HFF-Myc (cell line): ENCODE results near the gene HSP90AA1.
A peak's percentile ranks its signal among the peaks of the same experiment; 100 is the strongest.
"Not testable (repeated sequence)": the region's sequence is repeated elsewhere in the genome, so short reads cannot be mapped to it uniquely, and the experiment has no call there.

Experiments used
- DNase-seq: peaks from one replicate; pipeline ENCODE4 v3.0.0-alpha.2; 2011; ENCODE audit warnings: low read depth; ENCODE audit errors: extremely low read depth
- H3K4me3 ChIP-seq: replicated peaks from 2 replicates; pipeline ENCODE4 v1.5.1; 2011; ENCODE audit warnings: low read depth, mild to moderate bottlenecking, control low read depth, low read length
- TF ChIP-seq, protein P1 (sequence below): IDR thresholded peaks from 2 replicates; pipeline ENCODE4 v1.5.1; 2012; ENCODE audit warnings: mild to moderate bottlenecking, low read depth, low read length, control low read depth; ENCODE audit errors: missing control alignments

The HSP90AA1 gene

GRCh38 chr14:102086972-102087761, at the start of gene HSP90AA1:
HSP90AA1 (minus strand) TSS chr14:102087044; CDS start chr14:102086378, 666 bp downstream.
- H3K4me3 ChIP-seq: peak within 1 kb of the TSS; percentile 80
- DNase-seq: peak; percentile 50
- TF ChIP-seq, protein P1, sequence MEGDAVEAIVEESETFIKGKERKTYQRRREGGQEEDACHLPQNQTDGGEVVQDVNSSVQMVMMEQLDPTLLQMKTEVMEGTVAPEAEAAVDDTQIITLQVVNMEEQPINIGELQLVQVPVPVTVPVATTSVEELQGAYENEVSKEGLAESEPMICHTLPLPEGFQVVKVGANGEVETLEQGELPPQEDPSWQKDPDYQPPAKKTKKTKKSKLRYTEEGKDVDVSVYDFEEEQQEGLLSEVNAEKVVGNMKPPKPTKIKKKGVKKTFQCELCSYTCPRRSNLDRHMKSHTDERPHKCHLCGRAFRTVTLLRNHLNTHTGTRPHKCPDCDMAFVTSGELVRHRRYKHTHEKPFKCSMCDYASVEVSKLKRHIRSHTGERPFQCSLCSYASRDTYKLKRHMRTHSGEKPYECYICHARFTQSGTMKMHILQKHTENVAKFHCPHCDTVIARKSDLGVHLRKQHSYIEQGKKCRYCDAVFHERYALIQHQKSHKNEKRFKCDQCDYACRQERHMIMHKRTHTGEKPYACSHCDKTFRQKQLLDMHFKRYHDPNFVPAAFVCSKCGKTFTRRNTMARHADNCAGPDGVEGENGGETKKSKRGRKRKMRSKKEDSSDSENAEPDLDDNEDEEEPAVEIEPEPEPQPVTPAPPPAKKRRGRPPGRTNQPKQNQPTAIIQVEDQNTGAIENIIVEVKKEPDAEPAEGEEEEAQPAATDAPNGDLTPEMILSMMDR: no peak

DNA sequence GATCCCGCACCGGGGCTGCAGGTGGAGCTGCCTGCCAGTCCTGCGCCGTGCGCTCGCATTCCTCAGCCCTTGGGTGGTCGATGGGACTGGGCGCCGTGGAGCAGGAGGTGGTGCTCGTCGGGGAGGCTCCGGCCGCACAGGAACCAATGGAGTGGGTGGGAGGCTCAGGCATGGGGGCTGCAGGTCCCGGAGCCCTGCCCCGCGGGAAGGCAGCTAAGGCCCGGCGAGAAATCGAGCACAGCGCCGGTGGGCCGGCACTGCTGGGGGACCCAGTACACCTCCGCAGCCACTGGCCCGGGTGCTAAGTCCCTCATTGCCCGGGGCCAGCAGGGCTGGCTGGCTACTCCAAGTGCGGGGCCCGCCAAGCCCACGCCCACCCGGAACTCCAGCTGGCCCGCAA, 48.6 kb upstream of the HSP90AA1 start:
- DNase-seq, H3K4me3 ChIP-seq: not testable (repeated sequence)

GRCh38 chr14:102134719-102135118, 47.9 kb upstream of the HSP90AA1 start:
- H3K4me3 ChIP-seq, DNase-seq: not testable (repeated sequence)

DNA sequence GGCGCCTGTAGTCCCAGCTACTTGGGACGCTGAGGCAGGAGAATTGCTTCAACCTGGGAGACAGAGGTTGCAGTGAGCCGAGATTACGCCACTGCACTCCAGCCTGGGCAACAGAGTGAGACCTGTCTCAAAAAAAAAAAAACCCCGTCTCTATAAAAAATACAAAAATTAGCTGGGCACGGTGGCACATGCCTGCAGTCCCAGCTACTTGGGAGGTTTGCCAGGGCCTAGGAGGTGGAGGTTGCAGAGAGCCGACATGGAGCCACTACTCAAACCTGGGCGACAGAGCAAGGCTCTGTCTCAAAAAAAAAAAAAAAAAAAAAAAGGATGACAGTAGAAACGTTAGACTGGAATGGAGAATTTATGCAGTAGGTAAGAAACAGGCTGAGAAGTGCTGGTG, 47.2 kb upstream of the HSP90AA1 start:
- H3K4me3 ChIP-seq, DNase-seq: not testable (repeated sequence)

GRCh38 chr14:102131741-102132140, 44.9 kb upstream of the HSP90AA1 start:
- TF ChIP-seq, protein P1: no peak

DNA sequence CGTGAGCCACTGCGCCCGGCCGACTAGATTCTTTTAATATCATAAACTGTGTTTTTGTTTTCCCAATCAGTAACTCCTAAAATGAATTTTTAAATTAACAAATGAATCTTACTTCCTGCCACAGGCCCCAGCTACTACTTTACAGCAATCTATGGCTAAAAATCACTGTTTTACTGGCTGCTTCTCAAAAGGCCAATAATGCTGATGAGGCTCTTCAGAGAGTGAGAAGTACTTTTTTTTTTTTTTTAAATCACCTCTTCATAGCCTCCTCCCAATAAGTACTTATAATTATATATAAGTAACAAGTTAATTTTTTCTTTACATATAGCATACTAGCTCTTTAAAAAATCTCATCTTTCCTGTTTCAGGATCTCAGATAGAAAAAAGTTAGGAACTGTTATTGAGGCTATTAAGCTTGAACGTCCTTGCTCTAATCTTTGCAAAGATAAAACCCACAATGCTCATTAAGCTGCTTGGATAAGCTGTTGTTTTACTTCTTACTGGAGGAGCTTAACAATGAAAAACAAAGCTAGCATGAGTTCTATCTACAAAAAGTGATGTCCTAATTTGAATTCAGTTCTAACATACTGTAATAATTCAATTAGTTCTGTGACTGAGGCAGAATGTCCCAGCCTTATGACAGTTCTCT, 40.1 kb upstream of the HSP90AA1 start:
- TF ChIP-seq, protein P1: no peak
- DNase-seq: no peak
- no peak overlapping the region for H3K4me3 ChIP-seq

More at GRCh38 chr14:102131741-102132140, 44.9 kb upstream of the HSP90AA1 start:
- no peak overlapping the region for H3K4me3 ChIP-seq
- no peak for DNase-seq

DNA sequence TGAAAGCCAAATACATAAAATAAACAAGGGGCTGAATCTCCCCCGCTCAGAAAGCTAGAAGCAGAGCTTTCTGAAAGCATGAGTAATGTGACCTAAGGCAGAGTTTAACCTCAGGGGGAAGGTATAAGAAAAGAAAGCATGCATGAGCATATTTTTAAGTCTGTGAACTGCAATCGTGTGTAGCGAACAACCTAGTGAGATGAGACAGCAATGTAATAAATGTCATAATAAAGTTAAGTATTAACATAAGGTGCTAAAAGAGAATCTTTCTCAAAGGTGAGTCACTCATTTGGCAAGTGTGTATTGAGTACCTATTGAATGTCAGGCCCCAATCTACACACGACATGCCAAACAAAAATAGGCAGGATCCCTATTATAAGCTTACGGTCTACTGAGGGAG, 38.7 kb upstream of the HSP90AA1 start:
- TF ChIP-seq, protein P1: no peak
- no peak for DNase-seq
- no peak overlapping the region for H3K4me3 ChIP-seq

DNA sequence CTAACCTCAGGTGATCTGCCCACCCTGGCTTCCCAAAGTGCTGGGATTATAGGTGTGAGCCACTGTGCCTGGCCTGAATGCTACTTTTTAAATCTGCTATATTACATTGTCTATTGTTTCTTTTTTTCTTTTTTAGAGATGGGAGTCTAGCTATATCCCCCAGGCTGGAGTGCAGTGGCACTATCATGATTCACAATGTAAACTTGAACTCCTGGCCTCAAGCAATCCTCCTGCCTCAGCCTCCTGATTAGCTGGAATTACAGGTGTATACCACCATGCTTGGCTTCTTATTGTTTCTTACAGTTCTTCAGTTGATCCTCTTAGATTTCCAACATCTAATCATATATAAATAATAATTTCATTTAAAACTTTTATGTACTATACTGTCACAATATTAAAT, 37.6 kb upstream of the HSP90AA1 start:
- no peak overlapping the region for H3K4me3 ChIP-seq
- TF ChIP-seq, protein P1: no peak
- DNase-seq: no peak
